ENCODE data around the gene LRRIQ3. TPM values are rescaled to one million over a fixed set of nuclear protein-coding genes. Genes with fewer than 3 reads are reported as not detected.

Gene LRRIQ3
- total and polyA plus RNA-seq, 4 donors, result 0.37 to 1.6 (median 1.0) TPM

- H3K9ac ChIP-seq (ENCODE audit: low read depth in 1 of 2, low read length in 2 of 2), result no peak overlapping the region
- no peak for TF ChIP-seq HNF4A (conservative IDR thresholded peaks at IDR 0.05)
- no peak for TF ChIP-seq NR2F2 (IDR thresholded peaks at IDR 0.05)
- TF ChIP-seq REST (IDR thresholded peaks at IDR 0.05), result no peak
- no peak for TF ChIP-seq TAF1 (conservative IDR thresholded peaks at IDR 0.05)
- no peaks in the 10 kb centered on the region for H3K36me3 ChIP-seq (ENCODE audit: control insufficient read depth in 4 of 4, insufficient read depth in 3 of 4, low read depth in 1 of 4, low read length in 3 of 4)
- H3K27me3 ChIP-seq (ENCODE audit: control insufficient read depth in 4 of 4, insufficient read depth in 4 of 4, low read length in 3 of 4), result no peaks in the 10 kb centered on the region
- no peaks in the 10 kb centered on the region for H3K9me3 ChIP-seq (ENCODE audit: control insufficient read depth in 4 of 4, low read length in 3 of 4)
- H3K4me3 ChIP-seq (ENCODE audit: low read depth in 1 of 3, low read length in 3 of 3), result no peak overlapping the region
- 89% methylated on average over 2 of the region's 2 CpGs for WGBS
- no peaks in the 10 kb centered on the region for H3K4me1 ChIP-seq (ENCODE audit: control insufficient read depth in 4 of 4, insufficient read depth in 4 of 4, low read length in 3 of 4)
- DNase-seq (ENCODE audit: low spot score), result no peak
- H3K27ac ChIP-seq (ENCODE audit: low read depth in 1 of 2, low read length in 2 of 2), result no peak overlapping the region
Measured at GRCh38 chr1:74246315-74246714, 48.3 kb upstream of the LRRIQ3 start.

- Histone ChIP-seq H3K4me3 (ENCODE audit: low read depth in 1 of 3, low read length in 3 of 3) (no peak overlapping the region), H3K27ac (ENCODE audit: low read depth in 1 of 2, low read length in 2 of 2) (no peak overlapping the region), H3K9me3 (ENCODE audit: control insufficient read depth in 4 of 4, low read length in 3 of 4) (no peaks in the 10 kb centered on the region), H3K9ac (ENCODE audit: low read depth in 1 of 2, low read length in 2 of 2) (no peak overlapping the region), H3K27me3 (ENCODE audit: control insufficient read depth in 4 of 4, insufficient read depth in 4 of 4, low read length in 3 of 4) (no peaks in the 10 kb centered on the region), H3K4me1 (ENCODE audit: control insufficient read depth in 4 of 4, insufficient read depth in 4 of 4, low read length in 3 of 4) (no peaks in the 10 kb centered on the region), H3K36me3 (ENCODE audit: control insufficient read depth in 4 of 4, insufficient read depth in 3 of 4, low read depth in 1 of 4, low read length in 3 of 4) (no peaks in the 10 kb centered on the region)
- no peak for DNase-seq (ENCODE audit: low spot score)
- no peak for TF ChIP-seq EGR1 (IDR thresholded peaks at IDR 0.05; ENCODE audit: low read depth in 2 of 2)
- TF ChIP-seq FOXA1 (IDR thresholded peaks at IDR 0.05), result no peak
- TF ChIP-seq ATF3 (IDR thresholded peaks at IDR 0.05), result no peak
- no peak for TF ChIP-seq HNF4G (IDR thresholded peaks at IDR 0.05)
- no peak for TF ChIP-seq TAF1 (conservative IDR thresholded peaks at IDR 0.05)
- no peak for TF ChIP-seq FOXA2 (IDR thresholded peaks at IDR 0.05)
- TF ChIP-seq MAX (IDR thresholded peaks at IDR 0.05), result no peak
- TF ChIP-seq GABPA (IDR thresholded peaks at IDR 0.05 in 1 of 2, conservative IDR thresholded peaks at IDR 0.05 in 1 of 2), result no peak
- TF ChIP-seq RXRA (IDR thresholded peaks at IDR 0.05), result no peak
- TF ChIP-seq SP1 (IDR thresholded peaks at IDR 0.05), result no peak
- TF ChIP-seq YY1 (IDR thresholded peaks at IDR 0.05), result no peak
- no peak for TF ChIP-seq HNF4A (conservative IDR thresholded peaks at IDR 0.05)
- no peak for TF ChIP-seq CTCF (IDR thresholded peaks at IDR 0.05; ENCODE audit: low read depth, low read length, missing input control)
- no peak for TF ChIP-seq REST (IDR thresholded peaks at IDR 0.05)
- TF ChIP-seq NR2F2 (IDR thresholded peaks at IDR 0.05), result no peak
- 19% methylated on average over 2 of the region's 2 CpGs for WGBS
Measured at GRCh38 chr1:74245168-74245772, 47.3 kb upstream of the LRRIQ3 start.
